Left colon (tissue), 2 donors: ENCODE results near the gene SETD7. TPM values are rescaled to one million over a fixed set of nuclear protein-coding genes. Genes with fewer than 3 reads are reported as not detected.
A peak's percentile ranks its signal among the peaks of the same experiment; 100 is the strongest.
"Not testable (repeated sequence)": the region's sequence is repeated elsewhere in the genome, so short reads cannot be mapped to it uniquely, and the experiment has no call there.

Experiments
- ATAC-seq: fragments of 200-7000 bp; cut with Tn5 transposase; one replicate; pipeline ENCODE4 v1.9.1; 2020; ENCODE audit warnings: mild to moderate bottlenecking, moderate library complexity
- DNase-seq, 2 donors: peaks; one replicate each; pipeline ENCODE4 v3.0.0-alpha.2; 2020
- intact Hi-C, 2 donors: fragments of 100-400 bp; cut with DNase I in 1 of 2; cut with micrococcal nuclease in 1 of 2; formaldehyde crosslinking; loops; one replicate each; pipeline versions ENCODE4 v1.11.2 to v1.14.0; 2022; cut with DNase I, micrococcal nuclease
- total RNA-seq, 2 donors: library from RNA; stranded (reverse); fragmentation: NEBNext Ultra II Directional; extraction: Animal tissue kit (Norgen Biotek cat#: 25700); gene quantifications; one replicate each; pipeline ENCODE4 v1.2.1, GENCODE V29; 2021
- donor health status: DM: no; HTN: no; CAD: no.
- donor health status: DM: yes; HTN: yes; CAD: no.

SETD7 gene
- total RNA-seq, 2 donors from 2014 or later, result 17.6 to 23.8 TPM

DNA sequence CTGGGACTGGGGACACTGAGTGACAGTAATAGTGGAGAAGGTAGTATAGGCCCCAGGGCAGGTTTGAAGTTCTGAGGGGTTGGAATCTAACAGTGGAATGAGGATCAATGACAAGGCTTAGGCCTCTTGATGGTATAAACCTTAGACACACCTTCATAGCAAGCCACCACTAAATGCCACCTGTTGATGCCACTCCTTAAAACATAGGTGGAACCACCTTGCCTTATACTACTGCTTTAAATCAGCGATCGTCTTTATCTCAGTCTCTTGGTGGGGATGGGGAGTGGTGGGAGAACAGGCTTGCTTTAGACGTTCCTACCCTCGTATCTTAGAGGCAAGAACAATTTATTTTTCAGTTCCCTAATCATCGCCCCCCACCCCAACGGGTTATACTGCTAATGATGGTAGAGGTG is 100.9 kb downstream of the SETD7 start:
- ATAC-seq, result peak; percentile 34
- intact Hi-C loops, result loop anchor here in 1 of 2 donors (10.0 kb wide), 1 partner anchor 100 kb away; the partner anchor contains the start of gene SETD7
- DNase-seq, result peak in 1 of 2 donors; percentile 10

- ATAC-seq (peak; percentile 10), DNase-seq (no peak)
- intact Hi-C loops, result loop anchor here in 1 of 2 donors (10.0 kb wide), 1 partner anchor 100 kb away; the partner anchor contains the start of gene SETD7
These were observed 101.6 kb downstream of the SETD7 start, which contains the start of gene RAB33B for GRCh38 chr4:139454111-139455045. TSS of gene RAB33B (plus strand) at chr4:139454121. CDS start at chr4:139454196, 75 bp downstream.

DNA sequence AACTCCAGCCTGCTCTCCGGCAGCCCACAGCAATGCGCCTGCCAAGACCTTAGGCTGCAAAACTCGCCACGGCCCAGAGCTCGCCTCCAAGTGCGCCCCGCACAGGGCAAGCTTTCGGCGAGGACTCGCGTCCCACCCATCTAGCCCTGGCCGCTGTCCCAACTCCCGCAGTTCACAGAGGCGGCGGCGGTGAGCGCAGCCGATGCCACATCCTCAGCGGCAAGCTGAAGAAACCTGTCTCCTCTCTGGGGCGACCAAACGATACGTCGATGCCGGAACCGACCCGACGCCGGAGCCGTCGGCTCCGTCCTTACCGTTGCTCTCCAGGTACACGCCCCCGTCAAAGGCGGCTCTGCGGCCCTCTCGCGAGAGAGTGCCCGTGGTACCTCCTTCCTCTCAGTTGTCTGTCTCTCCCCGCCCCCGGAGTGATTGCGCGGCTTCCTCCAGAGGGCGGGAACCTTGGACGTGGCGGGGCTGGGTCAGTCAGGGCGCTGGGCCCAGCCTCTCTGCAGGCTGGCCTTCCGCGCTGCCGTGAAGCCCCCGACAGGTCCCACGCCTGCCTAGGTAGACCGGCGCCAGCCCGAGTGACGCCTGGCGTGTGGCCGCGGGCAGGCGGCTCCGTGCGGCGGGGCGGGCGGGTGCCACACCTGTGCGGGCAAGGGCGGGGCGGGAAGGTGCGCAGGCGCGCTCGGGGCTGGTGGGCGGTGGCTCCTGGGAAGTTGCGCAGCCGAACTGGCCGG is 102.5 kb downstream of the SETD7 start:
- intact Hi-C loops, result loop anchor here in 1 of 2 donors (10.0 kb wide), 1 partner anchor 101 kb away; the partner anchor contains the start of gene SETD7
- ATAC-seq (peak; percentile 88), DNase-seq (peak; percentile 98 to 99)

GRCh38 chr4:139453041-139453370 is 103.0 kb downstream of the SETD7 start:
- no peak for DNase-seq
- ATAC-seq, result peak; percentile 61
- intact Hi-C loops, result loop anchor here in 1 of 2 donors (10.0 kb wide), 1 partner anchor 102 kb away; the partner anchor contains the start of gene SETD7

- intact Hi-C loops, result loop anchor here in 1 of 2 donors (10.0 kb wide), 1 partner anchor 103 kb away; the partner anchor contains the start of gene SETD7
- DNase-seq, result no peak
- no peak for ATAC-seq
These were observed 104.0 kb downstream of the SETD7 start for GRCh38 chr4:139451997-139452396.

GRCh38 chr4:139450586-139450985 is 105.4 kb downstream of the SETD7 start:
- DNase-seq (no peak), ATAC-seq (no peak)
- intact Hi-C loops, result loop anchor here in 1 of 2 donors (10.0 kb wide), 1 partner anchor 104 kb away; the partner anchor contains the start of gene SETD7

DNA sequence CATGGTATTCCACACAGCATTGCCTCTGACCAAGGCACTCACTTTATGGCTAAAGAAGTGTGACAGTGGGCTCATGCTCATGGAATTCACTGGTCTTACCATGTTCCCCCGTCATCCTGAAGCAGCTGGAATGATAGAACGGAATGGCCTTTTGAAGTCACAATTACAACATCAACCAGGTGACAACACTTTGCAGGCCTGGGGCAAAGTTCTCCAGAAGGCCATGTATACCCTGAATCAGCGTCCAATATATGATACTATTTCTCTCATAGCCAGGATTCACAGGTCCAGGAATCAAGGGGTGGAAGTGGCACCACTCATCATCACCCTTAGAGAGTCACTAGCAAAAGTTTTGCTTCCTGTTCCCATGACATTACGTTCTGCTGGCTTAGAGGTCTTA is 108.9 kb downstream of the SETD7 start:
- DNase-seq, intact Hi-C loops, ATAC-seq: not testable (repeated sequence)

Other genes starting within 250 kb of the SETD7 start
- 1 to 10 TPM; 4.1 to 5.2 TPM for gene RAB33B, start 102.1 kb downstream of the SETD7 start, total RNA-seq
- 100 to 1,000 TPM in 1 of 2 donors, 10 to 100 TPM in 1; 99.1 to 129 TPM for gene MGST2, start 109.6 kb upstream of the SETD7 start, total RNA-seq